Heart left ventricle (tissue), 16 donors: ENCODE data around the gene METTL27. TPM values are rescaled to one million over a fixed set of nuclear protein-coding genes. Genes with fewer than 3 reads are reported as not detected.
A peak's percentile ranks its signal among the peaks of the same experiment; 100 is the strongest.

Experiments
- ATAC-seq, 4 donors: fragments of 200-7000 bp; cut with Tn5 transposase; one replicate each; pipeline ENCODE4 v1.9.1; 2020 to 2022; ENCODE audit warnings: moderate library complexity in 4 of 4, mild to moderate bottlenecking in 3 of 4, moderate number of reproducible peaks in 1 of 4
- DNase-seq, 5 donors: peaks; one replicate each; pipeline ENCODE4 v3.0.0-alpha.2; 2020
- H3K27ac ChIP-seq, 12 donors: fragments of 200-600 bp; sonication (generic) in 4 of 12; one replicate each; pipeline versions ENCODE4 v1.5.0 to v1.8.0; 2016 to 2022; ENCODE audit warnings: mild to moderate bottlenecking in 2 of 12
- H3K27me3 ChIP-seq, 9 donors: fragments of 200-600 bp; sonication (generic) in 2 of 9; one replicate each; pipeline versions ENCODE4 v1.5.1 to v1.8.0; 2016 to 2022; ENCODE audit warnings: mild to moderate bottlenecking in 3 of 9
- H3K36me3 ChIP-seq, 9 donors: fragments of 200-600 bp; sonication (generic) in 2 of 9; one replicate each; pipeline versions ENCODE4 v1.5.0 to v1.8.0; 2018 to 2022; ENCODE audit warnings: mild to moderate bottlenecking in 2 of 9
- H3K4me1 ChIP-seq, 12 donors: fragments of 200-600 bp; sonication (generic) in 4 of 12; one replicate each; pipeline versions ENCODE4 v1.5.0 to v1.8.0; 2016 to 2022; ENCODE audit warnings: mild to moderate bottlenecking in 3 of 12
- H3K4me3 ChIP-seq, 12 donors: fragments of 200-600 bp; sonication (generic) in 4 of 12; one replicate each; pipeline versions ENCODE4 v1.5.0 to v1.8.0; 2017 to 2022; ENCODE audit warnings: mild to moderate bottlenecking in 9 of 12, moderate library complexity in 4 of 12
- H3K9me3 ChIP-seq, 12 donors: fragments of 200-600 bp; sonication (generic) in 4 of 12; one replicate each; pipeline versions ENCODE4 v1.5.0 to v1.8.0; 2016 to 2022; ENCODE audit warnings: mild to moderate bottlenecking in 1 of 12
- CTCF ChIP-seq, 12 donors: fragments of 200-600 bp; sonication (generic) in 4 of 12; IDR thresholded peaks; one replicate each; pipeline versions ENCODE4 v1.5.0 to v1.8.0; 2018 to 2022; ENCODE audit warnings: antibody characterized with exemption in 12 of 12, mild to moderate bottlenecking in 5 of 12
- POLR2A ChIP-seq, 2 donors: fragments of 450-650 bp; IDR thresholded peaks; one replicate each; pipeline ENCODE4 v1.6.1; 2017; ENCODE audit warnings: antibody characterized with exemption in 2 of 2, mild to moderate bottlenecking in 2 of 2, moderate library complexity in 2 of 2
- WGBS, 4 donors: extraction: QIAGEN DNeasy Blood & Tissue Kit in 2 of 4; methylation state at CpG; one replicate each; pipeline versions ENCODE4 v1.1.5 to v1.1.7; 2013 to 2018; 5-methylcytosine and 5-hydroxymethylcytosine counted together
- intact Hi-C, 10 donors: fragments of 100-400 bp; cut with DNase I; formaldehyde crosslinking; loops; one replicate each; pipeline versions ENCODE4 v1.11.1 to v1.14.2; 2022
- polyA plus RNA-seq, 2 donors: library from polyadenylated mRNA; stranded (reverse); fragments of 200-250 nt; gene quantifications; one replicate each; pipeline ENCODE4 v1.2.3, GENCODE V29; 2013
- total RNA-seq, 9 donors: library from RNA; depleted of rRNA in 2 of 9; stranded (reverse); fragments of >200 nt in 2 of 9; fragmentation: NEBNext Ultra II Directional in 3 of 9; extraction: Animal tissue kit (Norgen Biotek cat#: 25700) in 3 of 9; gene quantifications; one replicate each; pipeline versions ENCODE4 v1.1.0 to v1.2.4, GENCODE V29; 2016 to 2023
- donor health status: ischemic (EF 13 %, LVEDD 7.1; RV severe dilation, severe dysfunction).
- donor health status: healthy with polysubstance abuse.
- donor health status: DM: no; HTN: yes; CAD: no.
- donor health status: DM: no; HTN: no; CAD: no.
- donor health status: ischemic (EF 25% LVEDD 6.9; RV normal size, moderate dysfunction).
- donor health status: ischemic (EF 25% LVEDD 5.7; RV mildly dilated, moderate dysfunction).
- donor health status: healthy.
- donor health status: DM: yes; HTN: yes; CAD: no.
- donor health status: ischemic (EF 35%, LVEDD 5.7; RV mildly dilated, moderate dysfunction).
- donor health status: nonischemic (EF 11% LVEDD 7.7; RV severe dilation, severe dysfunction).
- donor health status: DM: yes; HTN: yes; CAD: no.
- donor health status: PGD.
- donor health status: ischemic (EF 29% LVEDD 5.4; RV normal size, mild dysfunction).
- donor health status: nonischemic (EF 23%, LVEDD 6.1; RV moderate dilation, normal function).

METTL27 gene
- total and polyA plus RNA-seq, 11 donors = 0.12 to 2.7 (median 0.65) TPM; not detected in 4

- ATAC-seq = peak; percentile 39 to 77 (median 76)
- intact Hi-C loops = loop anchor here (1.0 to 10.0 kb wide), 13 partner anchors 109 to 539 kb away; partner anchors contain the start of gene ELN (in 3 of the 10)
- peaks cover 0 to 17% (median 8%) of the 10 kb centered on the region in 12 donors for H3K4me1 ChIP-seq
- no peak overlapping the region for H3K27ac ChIP-seq
- TF ChIP-seq POLR2A (IDR thresholded peaks at IDR 0.05) (no peak), CTCF (IDR thresholded peaks at IDR 0.05) (peak; percentile 55 to 77 (median 68))
- H3K4me3 ChIP-seq = no peak overlapping the region
- H3K36me3 ChIP-seq = no peaks in the 10 kb centered on the region
- DNase-seq = peak in 1 of 5 donors; percentile 57
- H3K27me3 ChIP-seq = no peaks in the 10 kb centered on the region
- 67 to 83% (median 75%) methylated on average over 3 to 6 of the region's 6 CpGs for WGBS, 4 donors
- H3K9me3 ChIP-seq = no peaks in the 10 kb centered on the region
These were observed 23.6 kb upstream of the METTL27 start for GRCh38 chr7:73865738-73866445.

GRCh38 chr7:73864981-73865711, 22.8 kb upstream of the METTL27 start:
- intact Hi-C loops = loop anchor here in 9 of 10 donors (5.0 to 10.0 kb wide), 9 partner anchors 110 to 540 kb away; partner anchors contain the start of gene ELN (in 3 of the 9)
- H3K4me3 ChIP-seq = no peak overlapping the region
- H3K4me1 ChIP-seq = peaks cover 0 to 12% (median 4%) of the 10 kb centered on the region in 12 donors
- H3K27ac ChIP-seq = no peak overlapping the region
- no peaks in the 10 kb centered on the region for H3K27me3 ChIP-seq
- TF ChIP-seq POLR2A (IDR thresholded peaks at IDR 0.05) = no peak
- 78 to 84% (median 83%) methylated on average over 6 to 8 of the region's 8 CpGs for WGBS, 4 donors
- H3K9me3 ChIP-seq = no peaks in the 10 kb centered on the region
- no peaks in the 10 kb centered on the region for H3K36me3 ChIP-seq
- ATAC-seq = no peak
- DNase-seq = no peak

DNA sequence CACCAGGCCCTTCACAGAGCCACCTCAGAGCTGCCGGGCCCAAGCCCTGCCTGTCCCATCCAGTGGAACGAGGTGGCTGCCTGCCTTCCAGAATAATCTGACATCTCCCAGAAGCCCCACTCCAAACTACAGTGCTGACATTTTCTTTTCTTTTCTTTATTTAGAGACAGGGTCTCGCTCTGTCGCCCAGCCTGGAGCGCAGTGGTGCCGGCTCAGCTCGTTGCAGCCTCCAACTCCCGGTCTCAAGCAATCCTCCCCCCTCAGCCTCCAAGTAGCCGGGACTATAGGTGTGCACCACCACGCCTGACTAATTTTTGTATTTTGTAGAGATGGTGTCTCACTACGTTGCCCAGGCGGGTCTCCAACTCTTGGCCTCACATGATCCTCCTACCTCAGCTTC, 19.0 kb upstream of the METTL27 start:
- ATAC-seq = no peak
- DNase-seq = no peak
- intact Hi-C loops = loop anchor here in 9 of 10 donors (10.0 kb wide), 5 partner anchors 113 to 543 kb away; no protein-coding TSS in a partner anchor

DNA sequence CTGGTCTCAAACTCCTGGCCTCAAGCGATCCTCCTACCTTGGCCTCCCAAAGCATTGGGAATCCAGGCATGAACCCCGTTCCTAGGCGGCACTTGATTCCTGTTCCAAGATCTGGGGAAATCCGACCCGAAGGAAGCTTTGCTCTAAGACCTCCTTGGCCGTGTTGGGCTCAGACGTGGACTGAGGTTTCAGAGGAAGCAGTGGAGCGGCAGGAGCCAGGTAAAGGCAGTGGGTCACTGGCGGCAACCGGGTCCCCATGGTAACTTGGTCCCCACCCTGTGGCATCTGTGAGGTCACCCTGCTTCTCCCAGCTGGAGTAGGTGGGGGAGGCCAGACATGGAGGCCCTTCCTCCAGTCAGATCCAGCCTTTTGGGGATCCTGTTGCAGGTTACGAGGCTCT, 18.5 kb upstream of the METTL27 start, which contains the start of gene TMEM270:
TSS of gene TMEM270 (plus strand) at position 301 of the 400 bp plus-strand sequence. CDS start at position 337, 36 bp downstream.
- no peak within 1 kb of the TSS for H3K4me3 ChIP-seq
- H3K36me3 ChIP-seq = no peaks in the 10 kb centered on the region
- ATAC-seq (no peak), DNase-seq (peak in 2 of 5 donors; percentile 4 to 28)
- peaks cover 0 to 7% (median 0%) of the 10 kb centered on the region in 9 donors for H3K27me3 ChIP-seq
- no peak for TF ChIP-seq CTCF (IDR thresholded peaks at IDR 0.05)
- H3K4me1 ChIP-seq = peaks cover 0 to 1% (median 0%) of the 10 kb centered on the region in 12 donors
- no peaks in the 10 kb centered on the region for H3K9me3 ChIP-seq
- no peak within 1 kb of the TSS for H3K27ac ChIP-seq
- intact Hi-C loops = loop anchor here in 9 of 10 donors (10.0 kb wide), 5 partner anchors 114 to 544 kb away; no protein-coding TSS in a partner anchor
- 85 to 93% (median 88%) methylated on average over 10 to 11 of the region's 11 CpGs for WGBS, 4 donors

More for the DNA sequence above, 19.0 kb upstream of the METTL27 start:
- H3K27ac ChIP-seq = no peak overlapping the region
- H3K36me3 ChIP-seq = no peaks in the 10 kb centered on the region
- TF ChIP-seq POLR2A (IDR thresholded peaks at IDR 0.05) (no peak), CTCF (IDR thresholded peaks at IDR 0.05) (no peak)
- WGBS, 4 donors = 89 to 95% (median 93%) methylated on average over 11 to 12 of the region's 12 CpGs
- peaks cover 0 to 7% (median 0%) of the 10 kb centered on the region in 9 donors for H3K27me3 ChIP-seq
- no peaks in the 10 kb centered on the region for H3K4me1 ChIP-seq
- H3K4me3 ChIP-seq = no peak overlapping the region
- no peaks in the 10 kb centered on the region for H3K9me3 ChIP-seq
